Stimulated activated CD4-positive, alpha-beta T cell treated with anti-CD3 and anti-CD28 coated beads, Interleukin-4, amount 100 ng/mL, for 48 hours (primary cell): Measurements from ENCODE around the gene CYS1.
"Not testable (repeated sequence)": the region's sequence is repeated elsewhere in the genome, so short reads cannot be mapped to it uniquely, and the experiment has no call there.

ENCODE experiments used
- DNase-seq, 2 donors: peaks; one replicate each; pipeline ENCODE4 v3.0.0-alpha.2; 2020; ENCODE audit warnings: low read depth in 2 of 2

CYS1 gene

GRCh38 chr2:10012366-10012962 is 67.7 kb downstream of the CYS1 start:
- DNase-seq: not testable (repeated sequence)

- DNase-seq: not testable (repeated sequence)
These were observed 68.4 kb downstream of the CYS1 start for GRCh38 chr2:10011606-10012325.

GRCh38 chr2:10010861-10011605 is 69.2 kb downstream of the CYS1 start:
- not testable (repeated sequence) for DNase-seq

GRCh38 chr2:10009811-10010781 is 70.1 kb downstream of the CYS1 start:
- no peak for DNase-seq

GRCh38 chr2:10009271-10009810 is 70.9 kb downstream of the CYS1 start:
- no peak for DNase-seq

- no peak for DNase-seq
These were observed 71.4 kb downstream of the CYS1 start for GRCh38 chr2:10008809-10009176.

GRCh38 chr2:10007921-10008808 is 72.0 kb downstream of the CYS1 start:
- no peak for DNase-seq

GRCh38 chr2:10007435-10007834 is 72.8 kb downstream of the CYS1 start:
- DNase-seq: no peak
